ENCODE data around the gene RNF183.
"Not testable (repeated sequence)": the region's sequence is repeated elsewhere in the genome, so short reads cannot be mapped to it uniquely, and the experiment has no call there.

The RNF183 gene

DNA sequence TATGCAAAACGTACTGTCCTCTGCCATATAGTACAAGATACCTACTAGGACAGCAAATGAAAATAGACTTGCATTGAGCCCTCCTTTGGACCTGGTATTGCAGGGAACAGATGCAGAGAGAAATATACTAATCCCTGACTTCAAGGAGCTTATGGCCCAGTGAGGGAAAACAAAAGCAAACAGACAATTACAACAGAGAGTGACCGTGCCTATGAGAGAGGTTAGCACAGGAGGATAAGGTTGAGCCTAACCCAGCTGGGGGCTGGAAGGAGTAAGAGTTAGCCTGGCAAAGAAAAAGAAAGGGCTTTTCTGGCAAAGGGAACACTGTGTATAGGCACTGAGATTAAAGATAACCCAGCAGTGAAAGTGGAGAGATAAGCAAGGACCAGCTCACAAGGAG is 33.3 kb downstream of the RNF183 start:
- DNase-seq: no peak

DNA sequence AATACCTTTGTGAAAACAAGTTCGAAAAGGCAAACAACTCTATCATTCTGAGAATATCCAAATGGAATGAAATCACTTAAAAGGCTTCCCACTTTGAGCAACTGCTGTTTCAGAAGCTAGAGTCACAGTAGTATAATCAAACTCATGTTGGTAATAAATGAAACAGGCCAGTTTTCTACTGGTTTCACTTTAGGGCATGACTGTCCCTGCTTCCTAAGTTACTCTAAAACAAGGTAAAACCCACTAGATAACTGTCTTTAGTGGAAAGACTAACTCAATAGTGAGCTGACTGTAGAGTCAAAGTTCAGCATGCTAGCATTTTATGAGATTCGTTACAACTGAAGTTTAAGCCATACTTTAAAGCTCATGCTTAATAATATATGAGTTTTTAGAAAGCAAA is 33.8 kb downstream of the RNF183 start:
- no peak for DNase-seq

DNA sequence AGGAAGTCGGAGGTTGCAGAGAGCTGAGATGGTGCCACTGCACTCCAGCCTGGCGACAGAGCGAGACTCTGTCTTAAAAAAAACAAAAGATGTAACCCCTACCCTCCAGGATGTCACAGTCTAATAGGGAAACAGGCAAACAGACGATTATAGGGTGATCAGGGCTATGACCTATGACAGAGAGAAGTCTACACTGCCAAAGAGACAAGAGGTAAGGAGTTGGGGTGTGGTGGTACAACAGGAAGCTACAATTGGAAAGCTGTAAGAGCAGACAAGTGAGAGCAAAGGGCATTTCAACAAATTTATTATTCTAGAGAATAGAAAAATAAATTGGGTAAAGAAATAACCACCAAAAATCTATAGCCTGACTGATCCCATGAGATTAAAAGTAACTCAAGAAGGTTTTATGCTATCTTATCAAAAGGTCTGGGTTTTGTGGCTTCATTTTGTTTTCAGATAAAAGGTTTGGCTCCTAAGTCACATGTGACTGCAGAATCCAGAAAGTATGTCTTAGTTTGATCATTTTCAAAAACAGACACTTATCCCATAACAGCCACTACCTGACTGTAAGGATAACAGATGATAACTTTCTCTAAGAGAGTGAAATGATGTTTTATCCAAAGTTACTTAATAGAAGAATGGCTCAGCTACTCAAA is 35.1 kb downstream of the RNF183 start:
- no peak for DNase-seq

DNA sequence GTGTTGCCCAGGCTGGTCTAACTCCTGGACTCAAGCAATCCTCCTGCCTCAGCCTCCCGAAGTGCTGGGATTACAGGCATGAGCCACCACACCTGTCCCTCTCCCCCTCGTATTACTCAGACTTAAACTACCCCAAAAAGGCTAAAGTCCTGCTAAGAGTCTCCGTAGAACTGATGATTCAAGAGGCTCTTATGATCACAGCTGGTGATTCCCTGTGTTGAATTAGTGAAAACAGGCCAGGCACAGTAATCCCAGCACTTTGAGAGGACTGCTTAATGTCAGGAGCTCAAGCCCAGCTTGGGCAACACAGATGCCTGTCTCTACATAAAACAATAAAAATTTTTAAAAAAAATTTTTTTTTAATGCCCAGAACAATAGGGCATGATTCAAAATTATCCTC is 37.0 kb downstream of the RNF183 start:
- DNase-seq: no peak

DNA sequence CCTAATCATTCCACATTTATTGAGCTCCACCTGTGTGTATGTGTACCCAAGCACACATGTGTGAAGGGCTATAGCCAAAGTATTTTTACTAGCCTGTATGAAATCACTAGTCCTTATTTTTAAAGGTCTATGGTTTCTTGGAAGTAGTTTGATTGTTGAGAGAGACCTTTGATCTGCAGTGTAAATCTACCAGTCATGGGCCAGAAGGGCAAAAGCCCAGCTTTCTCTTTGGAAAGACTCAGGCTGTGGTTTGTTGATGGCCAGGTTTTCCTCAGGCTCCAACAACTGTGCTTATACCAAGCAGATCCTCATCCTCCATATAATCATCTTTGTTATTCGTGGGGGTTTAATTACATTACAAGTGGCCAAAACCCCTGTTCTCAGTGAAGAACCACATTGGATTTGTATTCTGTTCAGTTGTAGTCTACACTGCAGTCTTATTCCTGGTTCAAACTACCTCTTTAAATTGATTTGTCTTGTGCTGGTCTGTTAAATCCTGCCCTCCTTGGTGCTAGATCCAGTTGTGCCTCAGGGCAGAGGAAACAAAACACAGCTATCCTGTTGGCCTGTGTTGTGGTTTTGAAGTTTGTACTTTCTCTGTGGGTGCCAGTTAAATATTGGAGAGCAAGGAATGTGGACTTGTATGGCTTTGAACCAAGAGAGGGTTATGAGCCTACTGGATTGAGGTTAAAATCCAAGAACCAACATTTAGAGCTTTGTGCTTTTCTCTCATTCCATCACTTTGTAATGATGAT is 41.1 kb downstream of the RNF183 start:
- no peak for DNase-seq

DNA sequence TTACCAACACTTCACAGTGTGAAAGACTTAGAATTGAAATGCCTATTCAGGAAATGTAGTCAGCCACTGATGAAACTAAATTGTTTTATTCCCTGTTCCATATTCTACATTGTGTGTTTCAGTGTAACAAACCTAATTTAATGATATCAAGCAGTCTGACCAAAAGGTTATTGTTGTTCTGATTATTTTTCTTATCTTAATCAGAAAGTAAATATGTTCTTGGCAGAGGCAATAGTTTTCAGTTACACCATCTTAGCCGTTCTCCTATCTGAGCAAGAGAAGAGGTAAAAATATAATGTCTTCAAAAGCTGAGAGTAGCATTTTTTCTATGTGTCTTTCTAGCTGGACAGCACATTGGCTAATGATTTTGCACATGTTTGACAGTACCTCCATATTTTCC is 44.9 kb downstream of the RNF183 start:
- no peak for DNase-seq

DNA sequence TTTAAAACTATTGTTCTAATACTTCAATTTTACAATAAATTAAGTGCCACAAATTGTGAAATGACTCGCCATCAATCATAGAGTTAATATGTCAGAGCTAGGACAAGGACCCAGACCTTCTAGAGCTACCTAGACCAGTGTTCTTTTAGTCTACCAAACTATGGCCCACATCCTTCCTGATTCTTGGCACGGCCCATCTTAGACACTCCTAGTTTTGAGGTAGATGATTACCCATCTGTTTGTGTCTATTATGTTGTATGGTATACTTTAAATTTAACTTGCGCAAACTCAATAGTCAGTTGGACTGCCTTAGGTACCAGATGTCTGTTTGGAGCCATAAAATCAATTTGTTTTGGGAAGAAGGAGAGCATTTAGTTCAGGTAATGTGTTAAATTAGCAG is 45.3 kb downstream of the RNF183 start:
- no peak for DNase-seq

DNA sequence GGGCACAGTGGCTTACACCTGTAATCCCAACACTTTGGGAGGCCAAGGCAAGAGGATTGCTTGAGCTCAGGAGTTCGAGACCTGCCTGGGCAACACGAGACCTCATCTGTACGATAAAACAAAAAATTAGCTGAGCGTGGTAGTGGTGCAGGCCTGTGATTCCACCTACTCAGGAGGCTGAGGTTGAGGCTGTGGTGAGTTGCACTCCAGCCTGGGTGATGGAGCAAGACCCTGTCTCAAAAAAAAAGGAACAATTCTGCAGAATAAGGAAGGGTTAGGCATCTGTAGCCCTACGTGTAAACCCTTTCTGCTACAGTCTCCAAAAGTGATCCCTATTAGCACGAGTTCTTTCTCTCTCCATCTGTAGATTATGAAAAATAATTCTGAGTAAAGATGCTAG is 47.7 kb downstream of the RNF183 start:
- DNase-seq: no peak

DNA sequence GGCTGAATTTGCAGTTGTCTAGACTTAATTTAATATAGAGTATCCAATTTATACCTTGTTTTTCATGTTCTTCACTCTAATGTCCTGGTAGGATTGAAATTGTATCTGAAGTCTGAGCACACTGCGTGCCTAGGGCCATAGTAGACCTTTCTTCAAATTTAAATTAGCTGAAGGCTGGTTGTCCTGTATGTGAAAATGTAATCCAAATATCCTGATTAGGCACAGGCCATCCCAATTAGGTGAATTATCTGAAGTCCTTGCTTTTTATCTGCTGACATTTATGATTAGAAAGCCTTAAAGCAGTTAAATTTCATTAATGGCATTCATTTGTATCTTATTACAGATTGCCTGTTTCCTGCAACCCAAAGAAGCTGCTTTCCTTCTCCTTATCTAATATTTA is 48.2 kb downstream of the RNF183 start:
- no peak for DNase-seq

DNA sequence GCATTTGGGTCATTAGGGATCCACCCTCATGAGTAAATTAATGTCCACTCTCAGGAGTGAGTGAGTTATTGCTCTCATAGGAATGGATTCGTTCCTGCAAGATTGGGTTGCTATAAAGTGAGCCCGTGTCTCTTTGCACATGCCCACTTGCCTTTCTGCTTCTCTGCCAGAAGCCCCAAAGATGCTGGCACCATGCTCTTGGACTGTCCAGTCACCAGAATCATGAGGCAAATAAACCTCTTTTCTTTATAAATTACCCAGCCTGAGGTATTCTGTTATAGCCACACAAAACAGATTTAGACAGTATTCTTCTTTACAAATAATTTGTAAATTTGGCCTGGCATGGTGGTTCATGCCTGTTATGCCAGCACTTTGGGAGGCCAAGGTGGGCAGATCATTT is 52.4 kb downstream of the RNF183 start:
- DNase-seq: no peak

DNA sequence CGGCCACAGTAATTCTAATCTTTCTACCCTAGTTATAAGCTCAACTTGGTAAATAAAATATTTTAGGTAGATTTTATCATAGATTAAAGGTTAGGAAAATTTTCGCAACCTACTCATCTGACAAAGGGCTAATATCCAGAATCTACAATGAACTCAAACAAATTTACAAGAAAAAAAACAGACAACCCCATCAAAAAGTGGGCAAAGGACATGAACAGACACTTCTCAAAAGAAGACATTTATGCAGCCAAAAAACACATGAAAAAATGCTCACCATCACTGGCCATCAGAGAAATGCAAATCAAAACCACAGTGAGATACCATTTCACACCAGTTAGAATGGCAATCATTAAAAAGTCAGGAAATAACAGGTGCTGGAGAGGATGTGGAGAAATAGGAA is 53.5 kb downstream of the RNF183 start:
- DNase-seq: not testable (repeated sequence)

DNA sequence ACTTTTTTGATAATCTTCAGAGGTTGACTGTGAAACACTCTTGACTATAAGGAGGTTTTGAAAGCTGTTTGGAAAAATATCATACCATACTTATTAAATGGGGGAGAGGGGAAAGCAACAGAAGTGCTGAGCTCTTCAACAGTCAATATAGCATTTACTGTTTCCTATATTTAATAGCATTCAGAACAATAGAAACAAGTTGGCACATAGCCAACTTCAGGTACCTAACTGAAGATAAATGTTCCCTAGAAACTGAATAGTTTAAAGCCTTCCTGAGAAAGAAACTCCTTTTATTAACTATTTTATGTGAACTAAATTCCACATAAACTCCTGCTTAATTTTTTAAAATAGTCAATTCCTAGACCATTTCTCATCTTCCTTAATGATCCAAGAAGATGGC is 55.5 kb downstream of the RNF183 start:
- DNase-seq: no peak
